Spleen (tissue), 11 donors: Measurements from ENCODE around the gene PDE4B. TPM values are rescaled to one million over a fixed set of nuclear protein-coding genes. Genes with fewer than 3 reads are reported as not detected.

ENCODE experiments used
- DNase-seq: peaks from one replicate; pipeline ENCODE4 v3.0.0-alpha.2; 2020
- H3K27ac ChIP-seq, 8 donors: fragments of 200-600 bp; sonication (generic) in 7 of 8; 1 replicate in 4 of 8; 2 replicates in 4 of 8; pipeline versions ENCODE4 v1.5.0 to v1.8.0; 2016 to 2021; ENCODE audit warnings: inconsistent platforms in 4 of 8, mild to moderate bottlenecking in 4 of 8, moderate library complexity in 1 of 8
- H3K27me3 ChIP-seq, 7 donors: fragments of 200-600 bp; sonication (generic) in 6 of 7; replicated peaks in 1 of 7; 1 replicate in 4 of 7; 2 replicates in 3 of 7; pipeline versions ENCODE4 v1.5.0 to v1.8.0; 2016 to 2021; ENCODE audit warnings: inconsistent platforms in 3 of 7, mild to moderate bottlenecking in 1 of 7
- H3K36me3 ChIP-seq, 6 donors: fragments of 200-600 bp; sonication (generic) in 5 of 6; 1 replicate in 4 of 6; 2 replicates in 2 of 6; pipeline versions ENCODE4 v1.5.0 to v1.8.0; 2016 to 2021; ENCODE audit warnings: inconsistent platforms in 2 of 6
- H3K4me1 ChIP-seq, 6 donors: fragments of 200-600 bp; sonication (generic) in 5 of 6; 1 replicate in 3 of 6; 2 replicates in 3 of 6; pipeline versions ENCODE4 v1.5.0 to v1.8.0; 2016 to 2021; ENCODE audit warnings: inconsistent platforms in 3 of 6
- H3K4me3 ChIP-seq, 8 donors: fragments of 200-600 bp; sonication (generic) in 7 of 8; 1 replicate in 4 of 8; 2 replicates in 4 of 8; pipeline versions ENCODE4 v1.5.0 to v1.8.0; 2016 to 2021; ENCODE audit warnings: inconsistent platforms in 4 of 8, mild to moderate bottlenecking in 4 of 8, moderate library complexity in 2 of 8
- H3K9me3 ChIP-seq, 8 donors: fragments of 200-600 bp; sonication (generic) in 7 of 8; 1 replicate in 4 of 8; 2 replicates in 4 of 8; pipeline versions ENCODE4 v1.5.0 to v1.8.0; 2016 to 2021; ENCODE audit warnings: inconsistent platforms in 4 of 8
- CTCF ChIP-seq, 11 experiments: fragments of 200-600 bp in 7 of 11; fragments of 450-650 bp in 4 of 11; sonication (generic) in 4 of 11; IDR thresholded peaks in 8 of 11; conservative IDR thresholded peaks in 3 of 11; 1 replicate in 7 of 11; 2 replicates in 4 of 11; pipeline versions ENCODE4 v1.4.0 to v1.8.0; 2016 to 2021; ENCODE audit warnings: antibody characterized with exemption in 11 of 11, inconsistent platforms in 4 of 11, mild to moderate bottlenecking in 1 of 11
- POLR2A ChIP-seq, 3 donors: fragments of 450-650 bp; IDR thresholded peaks; one replicate each; pipeline ENCODE4 v1.5.1; 2017; ENCODE audit warnings: antibody characterized with exemption in 3 of 3, mild to moderate bottlenecking in 1 of 3
- POLR2AphosphoS5 ChIP-seq, 3 donors: sonication (generic); formaldehyde crosslinking; IDR thresholded peaks; one replicate each; pipeline ENCODE4 v1.5.1; 2017; ENCODE audit warnings: antibody characterized with exemption in 3 of 3
- WGBS, 5 donors: extraction: QIAGEN DNeasy Blood & Tissue Kit in 3 of 5; methylation state at CpG; one replicate each; pipeline versions ENCODE4 v1.1.5 to v1.1.7; 2013 to 2018; 5-methylcytosine and 5-hydroxymethylcytosine counted together
- intact Hi-C: fragments of 100-400 bp; cut with DNase I; formaldehyde crosslinking; loops from one replicate; pipeline ENCODE4 v1.15.0; 2023; ENCODE audit warnings: low total_unique reads
- polyA plus RNA-seq, 3 donors: library from polyadenylated mRNA; stranded (reverse); fragments of 200-250 nt; gene quantifications; one replicate each; pipeline ENCODE4 v1.2.1, GENCODE V29; 2013
- total RNA-seq, 7 donors: library from RNA; depleted of rRNA in 3 of 7; stranded (reverse); fragments of >200 nt in 3 of 7; fragmentation: NEBNext Ultra II Directional in 4 of 7; extraction: Animal tissue kit (Norgen Biotek cat#: 25700) in 4 of 7; gene quantifications; one replicate each; pipeline versions ENCODE4 v1.1.0 to v1.2.1, GENCODE V29; 2016 to 2021
- donor health status: healthy with polysubstance abuse.
- donor health status: DM: no; HTN: no; CAD: no; lungs with moderate emphysema.
- donor health status: DM: no; HTN: no; CAD: no.
- donor health status: Bipolar disorder and iron deficiency.
- donor health status: healthy.
- donor health status: DM: no; HTN: no; CAD: no.
- donor health status: DM: yes; HTN: yes; CAD: no.

PDE4B gene
- total and polyA plus RNA-seq, 10 donors: 12.6 to 88.2 (median 51.9) TPM

- 78 to 89% (median 81%) methylated on average over 2 of the region's 2 CpGs for WGBS, 5 donors
- no peak for DNase-seq
- TF ChIP-seq CTCF (IDR thresholded peaks at IDR 0.05 in 8 of 11, conservative IDR thresholded peaks at IDR 0.05 in 3 of 11) (no peak), POLR2A (IDR thresholded peaks at IDR 0.05) (no peak), POLR2AphosphoS5 (IDR thresholded peaks at IDR 0.05) (no peak)
Observed at GRCh38 chr1:66177510-66177909, 384.8 kb downstream of the PDE4B start.

DNA sequence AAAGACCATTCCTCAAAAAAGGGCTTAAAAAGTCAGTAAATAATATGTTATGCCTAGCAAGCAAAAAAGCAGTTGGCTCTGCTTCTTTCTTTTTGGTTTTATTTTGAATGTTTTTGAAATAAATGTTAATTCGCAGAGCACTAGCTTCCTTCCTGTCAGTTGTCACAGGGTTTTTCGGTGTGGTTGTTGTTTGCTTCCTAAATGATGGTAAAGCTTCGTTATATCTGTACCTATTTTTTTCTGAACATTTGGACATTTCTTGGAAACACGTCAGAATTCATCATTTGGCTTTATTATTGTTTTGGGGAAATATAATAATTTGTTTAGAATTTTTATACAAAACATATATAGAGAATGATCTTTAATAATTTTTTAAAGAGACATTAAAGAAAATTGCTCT is 389.3 kb downstream of the PDE4B start:
- WGBS, 5 donors: 11 to 25% (median 15%) methylated on average over 4 of the region's 4 CpGs

More at GRCh38 chr1:66177510-66177909, 384.8 kb downstream of the PDE4B start:
- no peaks in the 10 kb centered on the region for H3K36me3 ChIP-seq
- no peak overlapping the region for H3K4me3 ChIP-seq
- intact Hi-C loops: no loop called here
- no peaks in the 10 kb centered on the region for H3K9me3 ChIP-seq
- H3K4me1 ChIP-seq: peaks cover 0 to 6% (median 0%) of the 10 kb centered on the region in 6 donors
- H3K27me3 ChIP-seq: no peaks in the 10 kb centered on the region
- H3K27ac ChIP-seq: no peak overlapping the region

GRCh38 chr1:66182551-66183178 is 390.0 kb downstream of the PDE4B start:
- H3K4me3 ChIP-seq: no peak overlapping the region
- H3K27me3 ChIP-seq: no peaks in the 10 kb centered on the region
- 66 to 76% (median 70%) methylated on average over 3 of the region's 3 CpGs for WGBS, 5 donors
- no peak overlapping the region for H3K27ac ChIP-seq
- peaks cover 0 to 6% (median 0%) of the 10 kb centered on the region in 6 donors for H3K4me1 ChIP-seq
- TF ChIP-seq POLR2AphosphoS5 (IDR thresholded peaks at IDR 0.05): no peak
- no peak for TF ChIP-seq POLR2A (IDR thresholded peaks at IDR 0.05)
- no peak for TF ChIP-seq CTCF (IDR thresholded peaks at IDR 0.05 in 8 of 11, conservative IDR thresholded peaks at IDR 0.05 in 3 of 11)
- H3K9me3 ChIP-seq: no peaks in the 10 kb centered on the region
- DNase-seq: no peak
- no peaks in the 10 kb centered on the region for H3K36me3 ChIP-seq
- intact Hi-C loops: no loop called here

More for the DNA sequence above, 389.3 kb downstream of the PDE4B start:
- Histone ChIP-seq H3K36me3 (no peaks in the 10 kb centered on the region), H3K4me3 (no peak overlapping the region), H3K27ac (no peak overlapping the region), H3K27me3 (no peaks in the 10 kb centered on the region), H3K9me3 (no peaks in the 10 kb centered on the region), H3K4me1 (peaks cover 0 to 6% (median 0%) of the 10 kb centered on the region in 6 donors)
- intact Hi-C loops: no loop called here
- DNase-seq: no peak
- TF ChIP-seq CTCF (IDR thresholded peaks at IDR 0.05 in 8 of 11, conservative IDR thresholded peaks at IDR 0.05 in 3 of 11) (no peak), POLR2AphosphoS5 (IDR thresholded peaks at IDR 0.05) (no peak), POLR2A (IDR thresholded peaks at IDR 0.05) (no peak)

- 32 to 58% (median 40%) methylated on average over 3 of the region's 3 CpGs for WGBS, 5 donors
- H3K9me3 ChIP-seq: no peaks in the 10 kb centered on the region
- no peak overlapping the region for H3K4me3 ChIP-seq
- H3K27me3 ChIP-seq: no peaks in the 10 kb centered on the region
- no peaks in the 10 kb centered on the region for H3K36me3 ChIP-seq
- H3K27ac ChIP-seq: no peak overlapping the region
- peaks cover 0 to 6% (median 0%) of the 10 kb centered on the region in 6 donors for H3K4me1 ChIP-seq
- no peak for DNase-seq
- TF ChIP-seq CTCF (IDR thresholded peaks at IDR 0.05 in 8 of 11, conservative IDR thresholded peaks at IDR 0.05 in 3 of 11) (no peak), POLR2A (IDR thresholded peaks at IDR 0.05) (no peak), POLR2AphosphoS5 (IDR thresholded peaks at IDR 0.05) (no peak)
- intact Hi-C loops: no loop called here
Observed at GRCh38 chr1:66183400-66183799, 390.7 kb downstream of the PDE4B start.
